AG09319 (cell line): ENCODE results near the gene SH3D19.

Source experiments
- DNase-seq: peaks from one replicate; pipeline ENCODE4 v3.0.0-alpha.2; 2010; ENCODE audit warnings: low read depth; ENCODE audit errors: extremely low read depth
- TF ChIP-seq, protein P1 (sequence below): IDR thresholded peaks from 2 replicates; pipeline ENCODE4 v1.5.1; 2011; ENCODE audit warnings: low read depth, mild to moderate bottlenecking, inconsistent platforms, low read length, moderate library complexity

The SH3D19 gene

DNA sequence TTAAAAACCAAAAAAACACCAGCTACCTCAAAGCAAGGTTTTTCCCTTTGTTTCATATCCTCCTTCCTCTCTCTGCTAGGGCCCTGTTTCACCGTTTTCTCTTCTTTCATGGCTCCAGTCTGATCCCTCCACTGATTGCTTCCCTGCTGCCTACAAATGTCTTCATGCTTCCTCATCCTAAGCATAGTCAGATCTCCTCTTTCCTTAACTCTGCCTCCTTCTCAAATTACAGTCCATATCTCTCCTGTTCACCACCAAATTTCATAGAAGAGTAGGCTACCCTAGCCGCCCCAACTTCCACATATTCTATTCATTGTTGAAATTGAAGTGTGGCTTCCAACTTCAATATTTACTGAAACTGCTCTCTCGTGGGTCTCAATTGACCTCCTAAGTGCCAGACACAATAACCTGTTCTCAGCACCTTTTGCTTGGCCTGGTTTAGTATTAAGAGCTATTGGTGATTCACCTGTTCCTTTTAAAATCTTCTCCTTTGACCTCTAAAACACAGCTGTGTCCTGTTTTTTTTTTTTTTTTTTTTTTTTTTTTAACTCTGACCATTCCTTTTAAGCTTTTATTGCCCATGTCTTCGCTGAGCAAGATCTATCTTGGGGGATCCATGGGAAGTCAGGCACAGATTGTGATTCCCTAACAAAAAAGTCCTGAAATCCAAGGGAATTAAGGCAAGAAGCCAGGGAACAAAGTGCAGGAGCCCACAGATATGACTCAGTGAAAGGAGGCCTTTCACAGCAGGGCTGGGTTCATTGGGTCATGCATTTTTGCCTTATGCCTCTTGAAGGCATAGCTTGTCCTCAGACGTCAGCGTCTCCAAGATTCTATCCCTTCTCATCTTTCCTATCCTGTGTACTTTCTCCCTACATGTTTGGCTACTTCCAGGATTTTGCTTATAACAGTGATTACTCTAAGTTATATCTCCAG, 140.6 kb downstream of the SH3D19 start:
- TF ChIP-seq, protein P1, sequence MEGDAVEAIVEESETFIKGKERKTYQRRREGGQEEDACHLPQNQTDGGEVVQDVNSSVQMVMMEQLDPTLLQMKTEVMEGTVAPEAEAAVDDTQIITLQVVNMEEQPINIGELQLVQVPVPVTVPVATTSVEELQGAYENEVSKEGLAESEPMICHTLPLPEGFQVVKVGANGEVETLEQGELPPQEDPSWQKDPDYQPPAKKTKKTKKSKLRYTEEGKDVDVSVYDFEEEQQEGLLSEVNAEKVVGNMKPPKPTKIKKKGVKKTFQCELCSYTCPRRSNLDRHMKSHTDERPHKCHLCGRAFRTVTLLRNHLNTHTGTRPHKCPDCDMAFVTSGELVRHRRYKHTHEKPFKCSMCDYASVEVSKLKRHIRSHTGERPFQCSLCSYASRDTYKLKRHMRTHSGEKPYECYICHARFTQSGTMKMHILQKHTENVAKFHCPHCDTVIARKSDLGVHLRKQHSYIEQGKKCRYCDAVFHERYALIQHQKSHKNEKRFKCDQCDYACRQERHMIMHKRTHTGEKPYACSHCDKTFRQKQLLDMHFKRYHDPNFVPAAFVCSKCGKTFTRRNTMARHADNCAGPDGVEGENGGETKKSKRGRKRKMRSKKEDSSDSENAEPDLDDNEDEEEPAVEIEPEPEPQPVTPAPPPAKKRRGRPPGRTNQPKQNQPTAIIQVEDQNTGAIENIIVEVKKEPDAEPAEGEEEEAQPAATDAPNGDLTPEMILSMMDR, result no peak
- no peak for DNase-seq

DNA sequence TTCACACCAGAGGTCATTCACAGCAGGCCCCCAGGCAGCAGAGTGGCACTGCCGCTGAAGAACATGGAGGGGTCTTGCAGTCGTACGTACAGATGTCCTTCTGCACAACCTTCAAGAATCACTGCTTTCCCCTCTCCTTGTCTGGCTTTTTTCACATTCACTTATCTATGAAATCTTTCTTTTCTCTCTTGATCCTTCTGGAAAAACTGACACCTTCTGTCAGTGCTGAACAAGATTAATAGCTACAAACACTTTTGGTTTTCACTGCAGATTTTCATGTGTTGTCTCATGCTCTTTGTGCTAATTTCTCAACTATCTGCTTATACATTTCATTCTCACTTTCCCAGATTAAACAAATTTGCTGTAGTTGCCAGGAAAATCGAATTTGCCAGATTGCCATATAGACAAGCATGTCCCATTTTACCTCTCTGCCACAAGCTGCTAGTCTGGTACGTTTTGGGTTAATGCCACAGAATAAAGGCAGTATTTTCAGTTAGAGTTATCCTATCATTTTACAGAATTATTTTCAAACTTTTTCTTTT, 142.9 kb downstream of the SH3D19 start:
- no peak for DNase-seq
- TF ChIP-seq, protein P1, result no peak

- TF ChIP-seq, protein P1, result no peak
- no peak for DNase-seq
Observed at GRCh38 chr4:151176685-151177084, 148.7 kb downstream of the SH3D19 start.

GRCh38 chr4:151175754-151176631, 149.4 kb downstream of the SH3D19 start:
- DNase-seq, result no peak
- TF ChIP-seq, protein P1, result no peak

DNA sequence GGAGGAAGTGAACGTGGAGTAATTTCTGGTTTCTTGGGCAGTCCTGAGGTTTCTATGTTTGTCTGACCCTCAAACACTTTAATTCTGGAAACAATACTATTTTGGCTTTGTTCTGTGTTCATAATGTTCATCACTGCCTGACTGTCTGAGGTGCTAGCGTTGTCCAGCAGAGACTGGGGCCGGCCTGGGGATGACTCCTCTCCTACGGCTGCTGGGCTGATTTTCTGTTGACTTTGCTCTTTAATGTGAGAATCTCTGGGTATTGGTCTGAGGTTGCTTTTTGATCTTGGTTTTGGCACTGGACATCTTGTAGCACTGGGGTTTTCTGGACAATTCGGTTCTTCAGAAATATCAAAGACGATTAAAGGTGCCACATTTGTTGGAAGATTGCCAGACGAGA, 150.2 kb downstream of the SH3D19 start:
- TF ChIP-seq, protein P1, result no peak
- no peak for DNase-seq

- TF ChIP-seq, protein P1, result no peak
- no peak for DNase-seq
Observed at GRCh38 chr4:151174784-151175183, 150.6 kb downstream of the SH3D19 start.

GRCh38 chr4:151173871-151174270, 151.5 kb downstream of the SH3D19 start:
- TF ChIP-seq, protein P1, result no peak
- no peak for DNase-seq
